ENCODE results near the gene ATP1A1.

The ATP1A1 gene

DNA sequence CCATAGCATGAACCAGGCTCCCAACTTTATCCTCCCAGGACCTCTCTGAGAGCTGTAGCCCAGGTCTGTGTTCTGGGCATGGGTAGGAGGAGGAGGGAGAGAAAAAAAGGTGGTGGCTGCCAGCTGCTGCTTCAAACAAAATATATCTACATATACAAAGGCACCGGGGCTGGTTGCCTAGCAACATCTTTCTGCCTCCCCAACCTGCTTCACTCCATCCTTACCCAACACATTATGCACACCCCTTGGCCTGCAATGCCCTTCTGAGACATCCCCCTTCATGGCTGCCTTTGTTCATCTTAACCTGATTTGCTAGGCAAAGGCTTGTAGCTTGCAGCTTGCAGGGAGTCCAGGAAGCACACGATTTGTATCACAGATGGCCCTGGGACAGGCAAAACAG lies 27.2 kb upstream of the ATP1A1 start:
- no peak for DNase-seq

DNA sequence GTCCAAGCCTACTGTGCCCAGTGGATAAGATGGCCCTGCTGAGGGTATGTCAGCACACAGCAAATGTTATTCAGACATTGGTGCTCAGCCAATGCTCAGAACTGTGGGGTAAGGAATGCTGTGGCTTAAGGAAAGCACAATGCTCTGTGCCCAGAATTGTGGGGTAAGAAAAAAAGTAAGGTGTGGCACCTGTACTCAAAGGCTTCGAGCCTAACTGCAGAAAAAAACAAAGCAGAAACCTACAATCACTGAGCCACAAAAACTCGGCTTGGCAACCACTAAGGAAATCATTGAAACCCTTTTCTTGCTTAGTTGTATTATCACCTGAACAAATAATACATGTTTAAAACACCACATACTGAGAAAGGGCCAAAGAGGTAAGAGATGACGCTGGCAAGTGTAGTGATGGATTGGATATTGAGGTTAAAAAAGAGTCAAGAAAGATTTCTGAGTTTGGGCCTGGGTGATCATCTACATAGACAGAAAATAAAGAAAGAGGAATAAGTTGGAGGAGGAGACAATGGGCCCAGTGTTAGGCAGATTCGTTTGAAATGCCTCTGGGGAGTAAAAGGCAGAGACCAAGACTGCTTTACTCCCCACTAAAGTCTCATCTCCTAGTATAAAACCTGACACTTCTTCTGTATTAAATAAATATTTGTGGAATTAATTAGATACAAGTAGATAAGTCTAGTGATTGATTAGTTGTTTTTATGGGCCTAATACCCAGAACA lies 25.9 kb upstream of the ATP1A1 start:
- no peak for DNase-seq

DNA sequence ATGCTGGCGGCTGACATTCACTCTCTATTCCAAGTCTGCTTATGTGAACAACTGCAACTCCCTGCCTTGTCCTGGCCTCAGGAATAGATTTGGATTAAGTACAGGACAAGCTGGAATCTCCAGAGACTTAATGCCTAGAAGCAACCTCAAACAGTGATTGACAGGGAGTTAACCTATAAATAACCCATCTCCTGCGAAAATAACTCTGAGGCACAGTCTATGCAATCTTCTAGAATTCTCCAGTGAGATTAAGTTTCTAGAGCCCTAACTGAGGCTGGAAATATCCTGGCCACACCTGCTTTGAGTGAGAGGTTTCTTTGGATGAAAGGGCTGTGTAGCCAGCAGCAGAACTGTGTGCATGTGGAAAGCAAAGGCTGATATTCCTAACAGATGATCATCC lies 25.3 kb upstream of the ATP1A1 start:
- DNase-seq, result no peak

DNA sequence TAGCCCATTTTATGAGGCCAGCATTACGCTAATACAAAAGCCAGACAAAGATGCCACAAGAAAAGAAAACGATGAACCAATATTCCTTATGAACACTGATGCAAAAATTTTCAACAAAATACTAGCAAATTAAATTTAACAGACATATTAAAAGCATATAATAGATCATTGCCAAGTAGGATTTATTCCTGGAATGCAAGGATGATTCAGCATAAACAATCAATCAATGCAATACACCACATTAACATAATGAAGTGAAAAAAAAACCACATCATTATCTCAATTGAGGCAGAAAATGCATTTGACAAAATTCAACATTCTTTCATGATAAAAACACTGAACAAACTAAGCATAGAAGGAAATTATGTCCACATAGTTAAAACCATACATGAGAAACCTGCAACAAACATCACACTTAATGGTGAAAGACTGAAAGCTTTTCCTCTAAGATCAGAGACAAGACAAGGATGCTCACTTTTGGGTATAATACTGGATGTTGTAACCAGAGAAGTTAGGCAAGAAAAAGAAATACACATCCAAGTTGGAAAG lies 22.9 kb upstream of the ATP1A1 start:
- no peak for DNase-seq

DNA sequence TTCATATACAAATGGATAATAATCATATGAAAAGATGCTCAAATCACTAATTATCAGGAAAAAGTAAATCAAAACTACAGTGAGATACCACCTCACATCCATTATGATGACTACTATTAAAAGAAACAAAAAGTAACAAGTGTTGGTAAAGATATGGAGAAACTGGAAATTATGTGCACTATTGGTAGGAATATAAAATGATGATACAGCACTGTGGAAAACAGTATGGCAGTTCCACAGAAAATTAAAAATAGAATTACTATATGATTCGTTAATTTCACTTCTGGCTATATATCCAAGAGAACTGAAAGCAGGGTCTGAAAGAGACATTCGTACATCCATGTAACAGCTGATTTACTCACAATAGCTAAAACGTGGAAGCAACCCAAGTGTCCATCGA lies 21.1 kb upstream of the ATP1A1 start:
- no peak for DNase-seq

DNA sequence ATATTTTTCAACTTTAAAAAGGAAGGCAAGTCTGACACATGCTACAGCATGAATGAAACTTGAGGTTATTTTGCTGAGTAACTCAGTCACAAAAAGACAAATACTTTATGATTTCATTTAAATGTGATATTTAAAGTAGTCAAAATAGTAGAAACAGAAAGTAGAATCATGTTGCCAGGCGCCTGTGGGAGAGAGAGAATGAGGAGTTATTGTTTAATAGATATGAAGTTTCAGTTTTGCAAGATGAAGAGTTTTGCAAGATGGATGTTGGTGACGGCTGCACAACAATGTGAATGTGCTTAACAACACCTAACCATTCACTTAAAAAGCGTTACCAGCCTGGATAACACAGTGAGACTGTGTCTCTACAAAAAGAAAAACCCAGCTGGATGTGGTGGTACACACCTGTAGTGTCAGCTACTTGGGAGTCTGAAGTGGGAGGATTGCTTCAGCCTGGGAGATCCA lies 20.7 kb upstream of the ATP1A1 start:
- DNase-seq, result no peak

DNA sequence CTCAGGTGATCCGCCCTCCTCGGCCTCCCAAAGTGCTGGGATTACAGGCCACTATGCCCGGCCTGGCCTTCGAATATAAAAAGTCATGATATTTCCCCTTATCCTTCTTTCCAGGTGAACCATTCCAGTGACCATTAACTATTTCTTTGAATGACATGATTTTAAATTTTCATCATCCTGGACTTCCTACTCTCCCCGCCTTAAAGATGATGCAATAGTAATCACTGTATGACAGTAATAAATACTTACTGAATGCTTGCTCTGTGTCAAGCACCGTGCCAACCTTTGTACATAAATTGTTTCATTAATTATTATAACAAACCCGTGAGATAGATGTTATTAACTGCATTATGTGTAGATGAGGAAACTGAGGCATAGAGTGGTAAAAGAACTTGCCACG lies 19.9 kb upstream of the ATP1A1 start:
- DNase-seq, result no peak

DNA sequence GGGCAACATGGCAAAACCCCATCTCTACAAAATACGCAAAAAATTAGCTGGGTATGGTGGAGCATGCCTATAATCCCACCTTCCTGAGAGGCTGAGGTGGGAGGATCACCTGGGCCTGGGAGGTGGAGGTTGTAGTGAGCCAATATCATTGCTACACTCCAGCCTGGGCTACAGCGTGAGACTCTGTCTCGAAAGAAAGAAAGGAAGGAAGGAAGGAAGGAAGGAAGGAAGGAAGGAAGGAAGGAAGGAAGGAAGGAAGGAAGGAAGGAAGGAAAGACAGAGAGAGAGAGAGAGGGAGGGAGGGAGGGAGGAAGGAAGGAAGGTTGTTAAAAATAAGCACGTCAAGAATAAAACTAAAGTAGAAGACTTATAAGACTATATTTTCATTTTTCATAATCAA lies 17.0 kb upstream of the ATP1A1 start:
- no peak for DNase-seq

DNA sequence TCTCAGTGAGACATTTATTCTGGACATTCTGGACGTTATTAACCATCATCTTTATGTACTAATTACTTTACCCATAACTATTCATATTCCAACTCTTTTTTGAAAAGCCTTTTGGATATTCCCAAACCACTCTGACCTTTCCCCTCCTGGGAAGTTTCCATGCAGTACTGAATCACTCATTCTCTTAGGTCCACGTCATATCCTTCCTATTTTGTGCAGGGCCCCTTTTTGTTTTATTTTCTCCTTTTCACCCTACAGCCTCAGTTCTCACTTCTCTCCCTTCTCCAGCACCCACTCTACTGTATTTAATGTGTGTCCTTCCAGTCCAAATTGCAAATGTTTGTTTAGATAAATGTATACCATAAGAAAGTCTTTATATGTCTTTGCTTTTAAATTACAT lies 16.4 kb upstream of the ATP1A1 start:
- no peak for DNase-seq

DNA sequence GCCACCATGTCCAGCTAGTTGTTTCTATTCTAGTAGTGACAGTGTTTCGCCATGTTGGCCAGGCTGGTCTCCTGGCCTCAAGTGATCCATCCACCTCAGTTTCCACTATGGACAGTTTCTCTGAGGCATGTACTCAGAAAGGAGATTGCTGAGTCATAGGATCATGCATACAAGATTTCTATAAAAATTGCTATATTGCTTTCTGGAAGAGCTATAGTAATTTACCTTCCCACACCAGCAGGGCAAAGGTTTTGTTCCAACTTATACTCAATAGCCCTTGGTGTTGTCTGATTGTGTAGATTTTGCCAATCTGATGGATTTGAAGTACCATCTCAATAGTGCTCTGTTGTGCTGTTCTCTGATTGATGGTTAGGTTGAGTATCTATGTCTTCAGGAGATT lies 15.6 kb upstream of the ATP1A1 start:
- no peak for DNase-seq

DNA sequence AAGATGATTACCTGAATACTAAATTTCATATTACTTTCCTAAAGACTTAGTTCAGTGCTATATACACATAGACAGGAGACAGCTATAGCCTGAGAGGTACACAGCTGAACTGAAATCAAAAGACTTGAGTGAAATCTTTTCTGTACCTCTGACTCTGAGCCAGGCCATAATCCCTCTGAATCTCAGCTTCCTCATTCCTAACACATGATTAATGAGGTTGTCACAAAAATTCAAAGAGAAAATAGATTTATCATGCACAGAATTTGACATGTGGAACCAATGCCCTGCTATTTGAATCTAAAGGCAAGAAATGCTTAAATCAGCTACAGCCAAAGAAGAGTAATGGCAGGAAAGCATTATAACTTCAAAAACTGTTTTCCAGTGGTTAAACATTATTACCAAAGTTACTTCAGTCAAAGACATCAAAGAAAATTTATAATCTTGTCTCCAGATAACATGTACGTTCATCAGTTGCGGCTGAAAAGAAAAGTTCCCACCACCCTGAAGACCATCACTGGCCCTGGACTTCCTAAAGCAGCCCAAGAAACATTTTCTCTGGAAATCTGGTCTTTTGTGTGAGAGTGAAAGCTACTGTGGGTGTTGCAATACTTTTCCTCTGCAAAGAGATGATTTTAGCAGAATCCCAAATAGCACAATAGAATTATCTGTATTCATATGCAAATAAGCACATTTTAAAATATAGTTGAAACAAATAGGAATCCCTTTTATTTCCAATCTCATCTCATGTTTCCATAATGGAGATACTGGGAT lies 13.8 kb upstream of the ATP1A1 start:
- no peak for DNase-seq

DNA sequence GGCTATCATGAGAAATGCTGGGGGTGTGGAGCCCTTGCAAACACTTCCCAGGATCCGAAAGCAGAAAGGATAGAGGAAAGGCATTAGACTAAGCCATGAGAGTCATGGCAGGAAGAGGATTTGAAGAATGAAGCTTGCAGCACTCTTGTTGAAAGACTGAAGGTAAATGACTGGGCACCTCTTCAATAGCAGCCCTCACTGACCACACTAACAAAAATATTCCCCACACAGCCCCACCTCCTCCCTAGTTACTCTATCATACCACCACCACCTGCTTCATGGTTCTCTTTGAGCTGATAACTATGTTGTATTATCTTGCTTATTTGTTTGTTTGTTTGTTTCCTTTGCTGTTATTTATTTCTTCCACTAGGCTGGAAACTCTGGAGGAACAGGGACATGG lies 13.2 kb upstream of the ATP1A1 start:
- no peak for DNase-seq

DNA sequence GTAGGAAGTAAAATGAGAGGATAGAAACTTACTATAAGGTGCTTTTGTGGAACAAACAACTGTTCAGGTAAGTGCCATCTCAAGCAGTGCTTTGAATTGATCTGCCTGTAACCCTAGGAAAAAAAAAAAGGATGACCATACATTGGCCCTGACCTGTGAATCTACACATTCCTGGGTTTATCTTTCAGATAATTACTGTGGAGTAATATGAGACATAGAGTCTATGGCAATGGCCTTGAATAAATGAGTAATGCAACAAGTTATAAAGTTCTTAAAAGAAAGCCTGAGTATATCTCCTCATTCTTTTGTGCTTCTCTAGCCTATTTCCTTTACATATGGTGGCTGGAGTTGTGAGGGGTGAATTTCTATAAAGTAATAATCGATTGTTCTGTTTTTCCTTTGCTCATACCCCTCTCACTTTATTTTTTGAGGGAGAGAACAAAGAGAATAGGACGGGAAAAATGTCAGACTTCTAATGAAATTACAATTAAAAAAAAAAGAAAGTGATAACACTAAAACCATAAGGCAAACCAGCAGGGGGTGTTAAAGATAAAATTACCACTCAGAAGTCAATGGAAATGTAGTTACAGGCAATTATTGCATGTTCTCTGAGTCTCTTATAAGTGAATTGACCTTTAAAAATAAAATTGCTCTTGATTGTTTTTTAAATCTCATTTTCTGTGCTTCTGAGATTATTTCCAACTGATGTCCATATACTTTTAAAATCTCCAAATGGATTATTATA lies 12.4 kb upstream of the ATP1A1 start:
- no peak for DNase-seq

DNA sequence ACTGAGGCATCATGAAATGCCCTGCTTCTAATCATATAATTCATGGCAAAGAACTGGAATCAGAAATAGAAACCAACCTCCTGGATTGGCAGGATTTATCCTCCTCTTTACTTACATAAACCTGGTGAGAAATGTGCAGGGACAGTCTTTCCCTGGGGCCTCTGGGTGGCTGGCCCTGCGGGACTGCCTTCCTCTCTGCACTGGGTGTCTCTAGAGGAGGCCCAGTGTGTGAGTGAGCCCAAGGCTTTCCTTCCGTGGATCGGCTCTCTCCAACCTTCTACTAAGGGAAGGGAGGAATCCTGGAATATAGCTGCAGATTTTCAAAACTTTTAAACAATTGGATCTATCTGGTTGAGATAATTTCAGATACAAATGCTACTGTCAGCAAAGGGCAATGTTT lies 11.4 kb upstream of the ATP1A1 start:
- no peak for DNase-seq

DNA sequence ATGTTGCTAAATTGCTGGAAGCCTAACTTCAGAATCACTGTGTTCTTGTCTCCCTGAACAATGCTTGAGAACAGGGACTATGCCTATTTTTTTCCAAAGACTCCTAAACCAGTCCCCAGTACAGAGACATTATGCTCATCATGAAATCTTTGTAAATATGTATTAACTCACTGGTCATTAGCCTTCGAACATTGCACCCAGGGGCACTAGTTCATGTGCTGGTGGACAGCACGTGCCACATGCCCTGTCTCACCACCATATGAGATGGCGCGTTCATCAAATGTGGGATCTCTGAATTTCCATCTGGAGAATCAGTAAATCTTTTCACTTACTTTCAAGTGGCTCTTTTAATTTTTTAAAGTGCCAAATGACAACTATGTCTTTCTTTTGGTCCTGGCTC lies 11.0 kb upstream of the ATP1A1 start:
- no peak for DNase-seq

DNA sequence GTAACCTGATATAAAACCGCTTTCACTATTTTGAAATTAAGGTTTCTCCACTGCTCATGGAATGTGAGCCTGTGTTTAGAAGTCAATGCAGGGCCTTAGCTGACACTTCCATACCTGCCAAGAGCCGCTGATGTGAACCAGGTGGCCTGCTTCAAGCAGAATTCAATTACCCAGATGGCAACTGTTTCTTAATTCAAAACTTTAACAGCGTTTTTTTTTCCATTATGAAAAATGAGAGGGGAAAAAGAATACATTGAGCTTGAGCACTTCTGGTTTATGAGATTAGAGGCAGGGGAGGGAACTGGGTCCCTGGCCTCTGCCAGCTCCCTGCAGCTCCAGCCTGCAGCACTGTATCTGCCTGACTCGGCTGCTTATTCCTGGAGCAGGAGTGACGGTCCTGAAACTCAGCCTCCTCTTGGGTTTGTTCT lies 7.7 kb upstream of the ATP1A1 start:
- no peak for DNase-seq

DNA sequence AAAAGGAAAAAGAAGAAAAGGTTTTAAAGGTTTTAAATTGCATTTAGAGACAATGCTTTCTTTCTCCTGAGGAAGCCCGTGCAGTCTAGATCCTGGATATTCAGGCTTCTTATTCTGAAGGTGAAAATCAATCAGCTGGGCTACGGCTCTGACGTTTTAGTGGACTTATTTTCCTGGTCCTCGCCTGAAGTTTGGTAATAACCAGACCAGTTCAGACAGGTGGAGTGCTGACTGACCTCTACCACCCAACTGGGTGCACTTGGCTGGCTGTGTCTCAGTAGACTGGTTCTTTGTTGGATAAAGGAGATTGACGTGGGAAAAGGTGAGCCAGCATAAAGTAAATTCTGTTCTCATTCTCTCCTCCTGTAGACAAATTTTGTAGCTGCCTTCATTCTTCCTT lies 7.2 kb upstream of the ATP1A1 start:
- DNase-seq, result no peak

DNA sequence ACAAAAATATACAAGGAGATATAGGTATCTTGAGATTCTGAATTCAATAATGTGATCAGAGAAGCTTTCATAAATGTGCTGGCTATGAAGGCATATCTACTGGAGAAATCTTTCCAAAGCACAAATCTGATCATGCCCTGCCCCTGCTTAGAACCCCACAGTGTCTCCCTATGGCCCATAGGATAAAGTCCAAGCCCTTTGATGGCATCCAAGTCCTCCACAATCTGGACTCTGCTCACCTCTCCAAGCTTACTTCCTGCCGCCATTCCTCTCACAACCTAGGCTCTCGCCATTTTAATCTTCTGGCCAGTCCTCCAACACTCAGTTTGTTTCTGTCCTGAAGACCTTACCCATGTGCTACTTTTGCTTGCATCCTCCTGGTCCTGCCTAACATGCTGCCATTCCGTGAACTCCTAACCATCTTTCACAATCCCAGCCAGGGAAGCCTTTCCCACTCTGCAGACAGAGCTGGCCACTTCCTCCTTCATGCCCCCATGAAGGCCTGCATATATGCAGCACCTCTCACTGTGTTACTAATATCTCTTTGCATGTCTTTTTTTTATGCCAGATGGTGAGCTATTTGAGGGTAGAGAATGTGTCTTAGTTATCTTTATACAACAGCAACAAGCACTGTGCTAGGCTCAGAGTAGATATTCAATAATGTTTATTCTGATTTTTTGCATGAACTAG lies 5.6 kb upstream of the ATP1A1 start:
- no peak for DNase-seq

DNA sequence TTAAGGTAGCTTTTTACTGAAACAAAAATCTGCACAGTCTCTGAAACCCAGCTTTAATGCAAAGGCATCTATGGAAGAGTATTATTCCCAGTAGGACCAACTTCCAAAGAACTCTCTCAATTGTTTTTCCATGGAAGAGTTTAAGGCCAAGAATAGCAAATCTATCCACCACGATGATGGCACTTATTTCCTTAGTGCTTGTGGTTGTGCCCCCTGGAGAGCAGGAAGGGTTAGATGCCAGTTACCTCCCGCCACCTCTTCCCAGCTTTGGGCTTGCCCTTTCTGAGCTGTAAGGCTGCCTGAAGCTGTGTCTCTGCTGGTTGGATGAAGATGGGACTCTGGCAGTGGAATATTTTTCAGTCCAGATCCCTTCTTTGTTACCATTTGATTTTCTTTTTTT lies 4.8 kb upstream of the ATP1A1 start:
- no peak for DNase-seq

DNA sequence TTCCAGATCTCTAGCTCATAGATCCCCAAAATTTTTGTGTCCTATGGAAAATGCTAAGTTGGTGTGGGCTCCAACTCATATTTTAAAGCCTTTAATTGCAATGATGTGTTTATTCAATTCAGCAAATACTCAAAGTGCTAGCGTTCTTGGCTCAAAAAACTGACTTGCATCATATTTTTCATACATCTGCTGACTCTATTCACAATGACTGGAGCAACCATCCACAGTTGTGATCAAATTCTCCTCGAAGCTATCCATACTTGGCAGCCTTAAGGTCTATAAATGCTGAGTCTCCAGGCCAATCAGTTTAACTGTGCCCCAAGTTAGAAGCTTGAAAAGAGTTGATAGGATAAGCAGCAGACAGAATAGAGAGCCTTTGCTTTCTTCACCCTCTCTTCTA lies 2.9 kb upstream of the ATP1A1 start:
- no peak for DNase-seq

DNA sequence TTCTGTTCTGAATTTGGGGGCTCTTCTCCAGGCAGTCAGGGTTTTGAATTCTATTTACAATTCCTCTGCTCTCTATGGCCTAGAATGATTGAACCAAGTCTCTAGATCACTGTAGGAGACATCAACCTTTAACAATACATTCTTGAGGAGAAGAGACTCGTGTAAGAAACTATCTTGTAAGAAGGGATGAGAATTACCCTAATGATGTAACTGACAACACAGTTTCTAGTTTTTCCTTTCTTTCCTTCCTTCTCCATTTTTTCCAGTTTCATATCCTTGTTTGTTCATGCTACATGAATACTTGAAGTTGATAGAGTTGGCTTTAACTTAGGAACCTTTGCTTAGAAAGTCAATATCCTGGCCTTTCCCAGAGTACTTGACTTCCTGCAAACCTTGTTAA lies 1.3 kb upstream of the ATP1A1 start:
- no peak for DNase-seq

DNA sequence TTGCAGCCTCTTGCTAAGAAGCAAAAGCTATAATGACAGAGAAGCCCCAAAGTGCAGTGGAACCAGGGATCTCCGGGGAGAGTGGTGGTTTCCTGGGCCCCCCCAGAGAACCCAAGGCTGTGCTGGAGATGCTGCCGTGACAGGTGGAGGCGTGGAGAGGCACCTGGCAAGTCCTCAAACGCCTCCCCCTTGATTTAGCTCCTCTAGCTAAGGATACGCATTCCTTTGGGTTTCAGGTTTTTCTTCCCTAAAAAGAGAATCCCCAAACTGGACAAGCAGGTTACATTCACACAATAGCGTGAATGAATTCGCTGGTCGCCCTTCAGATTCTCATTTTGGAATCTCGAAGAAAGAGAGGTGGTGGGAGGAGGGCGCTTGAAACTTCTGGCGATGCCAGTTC lies 853 bp upstream of the ATP1A1 start:
- DNase-seq, result no peak
